GM23338 (cell line): Measurements from ENCODE around the gene PRKX. TPM values are rescaled to one million over a fixed set of nuclear protein-coding genes. Genes with fewer than 3 reads are reported as not detected.
A peak's percentile ranks its signal among the peaks of the same experiment; 100 is the strongest.

Experiments used
- ATAC-seq: fragments of 200-7000 bp; cut with Tn5 transposase; 3 replicates; pipeline ENCODE4 v1.9.1; 2020
- DNase-seq: peaks from one replicate; pipeline ENCODE4 v3.0.0-alpha.2; 2015; ENCODE audit warnings: low spot score
- H2AFZ ChIP-seq: fragments of 200-600 bp; sonication (generic); 2 replicates; pipeline ENCODE4 v1.8.0; 2016; ENCODE audit warnings: antibody characterized with exemption, mild to moderate bottlenecking, moderate library complexity
- H3F3A ChIP-seq: fragments of 200-600 bp; sonication (generic); replicated peaks from 2 replicates; pipeline ENCODE4 v1.8.0; 2017; ENCODE audit warnings: antibody characterized with exemption, mixed run types, low read depth
- H3K27ac ChIP-seq: fragments of 200-600 bp; sonication (generic); 2 replicates; pipeline ENCODE4 v1.6.1; 2016; ENCODE audit warnings: low read depth
- H3K27me3 ChIP-seq: fragments of 200-600 bp; sonication (generic); 2 replicates; pipeline ENCODE4 v1.8.0; 2016; ENCODE audit warnings: mild to moderate bottlenecking, mixed run types, moderate library complexity; ENCODE audit not compliant: insufficient read depth
- H3K36me3 ChIP-seq: fragments of 200-600 bp; sonication (generic); 2 replicates; pipeline ENCODE4 v1.8.0; 2016; ENCODE audit warnings: mild to moderate bottlenecking; ENCODE audit not compliant: insufficient read depth
- H3K4me1 ChIP-seq: fragments of 200-600 bp; sonication (generic); 2 replicates; pipeline ENCODE4 v1.8.0; 2016; ENCODE audit warnings: mild to moderate bottlenecking, moderate library complexity; ENCODE audit not compliant: insufficient read depth
- H3K4me2 ChIP-seq: fragments of 200-600 bp; sonication (generic); 2 replicates; pipeline ENCODE4 v1.7.1; 2017; ENCODE audit warnings: mixed run types
- H3K4me3 ChIP-seq: fragments of 200-600 bp; sonication (generic); 2 replicates; pipeline ENCODE4 v1.6.1; 2016; ENCODE audit warnings: mixed run types
- H3K79me2 ChIP-seq: fragments of 200-600 bp; sonication (generic); replicated peaks from 2 replicates; pipeline ENCODE4 v1.8.0; 2017; ENCODE audit warnings: mild to moderate bottlenecking; ENCODE audit not compliant: insufficient read depth
- H3K9me2 ChIP-seq: fragments of 200-600 bp; sonication (generic); 2 replicates; pipeline ENCODE4 v1.8.0; 2017; ENCODE audit not compliant: insufficient read depth
- H4K20me1 ChIP-seq: fragments of 200-600 bp; sonication (generic); replicated peaks from 2 replicates; pipeline ENCODE4 v1.8.0; 2017; ENCODE audit warnings: mild to moderate bottlenecking; ENCODE audit not compliant: insufficient read depth
- H3K27ac Mint-ChIP-seq: 2 replicates; pipeline ENCODE4 v1.8.0; 2020; ENCODE audit warnings: inconsistent platforms, mild to moderate bottlenecking, moderate library complexity, mixed read lengths
- H3K27me3 Mint-ChIP-seq: 3 replicates; pipeline ENCODE4 v1.8.0; 2022; ENCODE audit warnings: low read depth, mild to moderate bottlenecking, moderate library complexity, mixed read lengths, inconsistent platforms; ENCODE audit not compliant: insufficient read depth, poor library complexity
- H3K36me3 Mint-ChIP-seq: 3 replicates; pipeline ENCODE4 v1.8.0; 2021; ENCODE audit warnings: low read depth, mild to moderate bottlenecking, inconsistent platforms, moderate library complexity, mixed read lengths
- H3K4me1 Mint-ChIP-seq: 3 replicates; pipeline ENCODE4 v1.8.0; 2020; ENCODE audit warnings: mild to moderate bottlenecking, inconsistent platforms, mixed read lengths
- H3K4me3 Mint-ChIP-seq: 3 replicates; pipeline ENCODE4 v1.8.0; 2021; ENCODE audit warnings: moderate library complexity, mild to moderate bottlenecking, inconsistent platforms, mixed read lengths
- H3K9me3 Mint-ChIP-seq: 3 replicates; pipeline ENCODE4 v1.8.0; 2020; ENCODE audit warnings: moderate library complexity, mild to moderate bottlenecking, inconsistent platforms, mixed read lengths
- CREB1 ChIP-seq: fragments of 250-450 bp; sonication (Bioruptor Pico); IDR thresholded peaks from 2 replicates; pipeline ENCODE4 v1.5.0; 2020; ENCODE audit warnings: low read depth, mild to moderate bottlenecking, moderate library complexity
- EZH2phosphoT487 ChIP-seq: fragments of 200-600 bp; sonication (generic); IDR thresholded peaks from one replicate; pipeline ENCODE4 v1.8.1; 2018; ENCODE audit warnings: antibody characterized with exemption; ENCODE audit not compliant: unreplicated experiment
- JUNB ChIP-seq: IDR thresholded peaks from one replicate; pipeline ENCODE4 v1.6.1; 2016; ENCODE audit warnings: antibody characterized with exemption; ENCODE audit not compliant: unreplicated experiment
- POLR2AphosphoS5 ChIP-seq: IDR thresholded peaks from 2 replicates; pipeline ENCODE4 v1.6.1; 2016; ENCODE audit warnings: antibody characterized with exemption, low read depth
- polyA plus RNA-seq: library from polyadenylated mRNA; unstranded; fragments of >200 nt; fragmentation: Nextera tagmentation; extraction: Ambion mirVana; gene quantifications from 2 replicates; pipeline ENCODE4 v1.2.1, GENCODE V29; 2016
- total RNA-seq: library from RNA; depleted of rRNA; stranded (reverse); fragments of >200 nt; shearing (Covaris generic); gene quantifications from 2 replicates; pipeline ENCODE4 v1.2.3, GENCODE V29; 2014
- TF ChIP-seq, protein P1 (sequence below): fragments of 250-450 bp; sonication (Bioruptor Pico); IDR thresholded peaks from 2 replicates; pipeline ENCODE4 v1.5.0; 2020; ENCODE audit warnings: mild to moderate bottlenecking, moderate library complexity
- TF ChIP-seq, protein P2 (sequence below): IDR thresholded peaks from one replicate; pipeline ENCODE4 v1.6.1; 2018; ENCODE audit warnings: antibody characterized with exemption; ENCODE audit not compliant: unreplicated experiment

The PRKX gene
- total and polyA plus RNA-seq, 2 experiments from 2014 or later: 12.9 to 43.5 TPM

DNA sequence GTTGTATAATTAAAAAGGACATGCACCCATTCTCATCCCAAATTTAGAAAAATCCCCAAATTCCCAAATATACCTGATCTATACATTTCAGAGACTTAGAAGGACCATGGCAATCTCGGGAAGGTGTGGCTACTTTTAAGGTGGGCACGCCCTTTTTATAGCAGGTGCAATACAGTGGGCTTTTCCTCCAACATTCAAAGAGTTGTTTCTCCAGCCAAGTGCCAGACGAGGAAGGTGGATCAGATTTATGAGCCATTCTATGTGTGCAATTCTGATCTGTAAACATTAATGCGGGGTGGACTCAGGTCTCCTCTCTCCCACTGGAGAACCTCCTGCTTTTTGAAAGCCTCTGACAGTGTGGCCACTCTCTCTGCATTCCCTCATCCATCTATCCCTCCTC is 33.8 kb downstream of the PRKX start (continued):
- TF ChIP-seq, protein P1, sequence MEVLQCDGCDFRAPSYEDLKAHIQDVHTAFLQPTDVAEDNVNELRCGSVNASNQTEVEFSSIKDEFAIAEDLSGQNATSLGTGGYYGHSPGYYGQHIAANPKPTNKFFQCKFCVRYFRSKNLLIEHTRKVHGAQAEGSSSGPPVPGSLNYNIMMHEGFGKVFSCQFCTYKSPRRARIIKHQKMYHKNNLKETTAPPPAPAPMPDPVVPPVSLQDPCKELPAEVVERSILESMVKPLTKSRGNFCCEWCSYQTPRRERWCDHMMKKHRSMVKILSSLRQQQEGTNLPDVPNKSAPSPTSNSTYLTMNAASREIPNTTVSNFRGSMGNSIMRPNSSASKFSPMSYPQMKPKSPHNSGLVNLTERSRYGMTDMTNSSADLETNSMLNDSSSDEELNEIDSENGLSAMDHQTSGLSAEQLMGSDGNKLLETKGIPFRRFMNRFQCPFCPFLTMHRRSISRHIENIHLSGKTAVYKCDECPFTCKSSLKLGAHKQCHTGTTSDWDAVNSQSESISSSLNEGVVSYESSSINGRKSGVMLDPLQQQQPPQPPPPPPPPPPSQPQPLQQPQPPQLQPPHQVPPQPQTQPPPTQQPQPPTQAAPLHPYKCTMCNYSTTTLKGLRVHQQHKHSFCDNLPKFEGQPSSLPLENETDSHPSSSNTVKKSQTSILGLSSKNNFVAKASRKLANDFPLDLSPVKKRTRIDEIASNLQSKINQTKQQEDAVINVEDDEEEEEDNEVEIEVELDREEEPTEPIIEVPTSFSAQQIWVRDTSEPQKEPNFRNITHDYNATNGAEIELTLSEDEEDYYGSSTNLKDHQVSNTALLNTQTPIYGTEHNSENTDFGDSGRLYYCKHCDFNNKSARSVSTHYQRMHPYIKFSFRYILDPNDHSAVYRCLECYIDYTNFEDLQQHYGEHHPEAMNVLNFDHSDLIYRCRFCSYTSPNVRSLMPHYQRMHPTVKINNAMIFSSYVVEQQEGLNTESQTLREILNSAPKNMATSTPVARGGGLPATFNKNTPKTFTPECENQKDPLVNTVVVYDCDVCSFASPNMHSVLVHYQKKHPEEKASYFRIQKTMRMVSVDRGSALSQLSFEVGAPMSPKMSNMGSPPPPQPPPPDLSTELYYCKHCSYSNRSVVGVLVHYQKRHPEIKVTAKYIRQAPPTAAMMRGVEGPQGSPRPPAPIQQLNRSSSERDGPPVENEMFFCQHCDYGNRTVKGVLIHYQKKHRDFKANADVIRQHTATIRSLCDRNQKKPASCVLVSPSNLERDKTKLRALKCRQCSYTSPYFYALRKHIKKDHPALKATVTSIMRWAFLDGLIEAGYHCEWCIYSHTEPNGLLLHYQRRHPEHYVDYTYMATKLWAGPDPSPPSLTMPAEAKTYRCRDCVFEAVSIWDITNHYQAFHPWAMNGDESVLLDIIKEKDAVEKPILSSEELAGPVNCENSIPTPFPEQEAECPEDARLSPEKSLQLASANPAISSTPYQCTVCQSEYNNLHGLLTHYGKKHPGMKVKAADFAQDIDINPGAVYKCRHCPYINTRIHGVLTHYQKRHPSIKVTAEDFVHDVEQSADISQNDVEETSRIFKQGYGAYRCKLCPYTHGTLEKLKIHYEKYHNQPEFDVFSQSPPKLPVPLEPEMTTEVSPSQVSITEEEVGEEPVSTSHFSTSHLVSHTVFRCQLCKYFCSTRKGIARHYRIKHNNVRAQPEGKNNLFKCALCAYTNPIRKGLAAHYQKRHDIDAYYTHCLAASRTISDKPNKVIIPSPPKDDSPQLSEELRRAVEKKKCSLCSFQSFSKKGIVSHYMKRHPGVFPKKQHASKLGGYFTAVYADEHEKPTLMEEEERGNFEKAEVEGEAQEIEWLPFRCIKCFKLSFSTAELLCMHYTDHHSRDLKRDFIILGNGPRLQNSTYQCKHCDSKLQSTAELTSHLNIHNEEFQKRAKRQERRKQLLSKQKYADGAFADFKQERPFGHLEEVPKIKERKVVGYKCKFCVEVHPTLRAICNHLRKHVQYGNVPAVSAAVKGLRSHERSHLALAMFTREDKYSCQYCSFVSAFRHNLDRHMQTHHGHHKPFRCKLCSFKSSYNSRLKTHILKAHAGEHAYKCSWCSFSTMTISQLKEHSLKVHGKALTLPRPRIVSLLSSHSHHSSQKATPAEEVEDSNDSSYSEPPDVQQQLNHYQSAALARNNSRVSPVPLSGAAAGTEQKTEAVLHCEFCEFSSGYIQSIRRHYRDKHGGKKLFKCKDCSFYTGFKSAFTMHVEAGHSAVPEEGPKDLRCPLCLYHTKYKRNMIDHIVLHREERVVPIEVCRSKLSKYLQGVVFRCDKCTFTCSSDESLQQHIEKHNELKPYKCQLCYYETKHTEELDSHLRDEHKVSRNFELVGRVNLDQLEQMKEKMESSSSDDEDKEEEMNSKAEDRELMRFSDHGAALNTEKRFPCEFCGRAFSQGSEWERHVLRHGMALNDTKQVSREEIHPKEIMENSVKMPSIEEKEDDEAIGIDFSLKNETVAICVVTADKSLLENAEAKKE (CRISPR knock-in tag): no peak
- TF ChIP-seq JUNB (no peak), POLR2AphosphoS5 (no peak), EZH2phosphoT487 (no peak)

DNA sequence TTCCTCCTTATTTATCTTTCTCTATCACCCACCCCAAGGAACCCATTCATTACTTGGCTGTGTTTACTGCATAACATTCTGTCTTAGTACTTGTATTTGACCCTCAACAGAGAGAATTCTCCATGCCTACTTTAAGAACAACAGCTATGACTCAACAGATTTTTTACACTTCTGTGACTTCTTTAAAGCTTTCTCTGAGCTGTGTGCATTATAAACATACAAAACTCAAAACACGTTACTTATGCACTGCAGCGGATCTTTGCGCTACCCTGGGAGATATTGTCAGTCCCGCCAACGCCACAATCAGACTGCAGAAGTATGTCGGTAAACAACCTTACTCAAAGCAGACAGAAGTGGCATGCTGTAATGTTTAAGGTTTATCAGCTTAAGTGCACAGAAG is 35.1 kb downstream of the PRKX start:
- no peaks in the 10 kb centered on the region for H3K36me3 ChIP-seq
- peaks cover 7% of the 10 kb centered on the region; the same call in 1 of the 3 replicates for H3K4me1 Mint-ChIP-seq
- no peaks in the 10 kb centered on the region for H3K9me3 Mint-ChIP-seq
- DNase-seq: no peak
- no peak overlapping the region for H3K27ac ChIP-seq
- no peaks in the 10 kb centered on the region for H3K27me3 ChIP-seq
- peak overlapping the region; percentile 11; the same call in 1 of the 2 replicates for H3K27ac Mint-ChIP-seq
- H4K20me1 ChIP-seq: no peaks in the 10 kb centered on the region
- peaks cover 11% of the 10 kb centered on the region; the same call in 1 of the 2 replicates for H3K79me2 ChIP-seq
- H3K4me3 Mint-ChIP-seq: no peak overlapping the region
- no peak overlapping the region for H2AFZ ChIP-seq
- H3K4me1 ChIP-seq: no peaks in the 10 kb centered on the region
- H3F3A ChIP-seq: no peaks in the 10 kb centered on the region
- TF ChIP-seq CREB1 (CRISPR knock-in tag) (no peak), JUNB (no peak)
- TF ChIP-seq, protein P2, sequence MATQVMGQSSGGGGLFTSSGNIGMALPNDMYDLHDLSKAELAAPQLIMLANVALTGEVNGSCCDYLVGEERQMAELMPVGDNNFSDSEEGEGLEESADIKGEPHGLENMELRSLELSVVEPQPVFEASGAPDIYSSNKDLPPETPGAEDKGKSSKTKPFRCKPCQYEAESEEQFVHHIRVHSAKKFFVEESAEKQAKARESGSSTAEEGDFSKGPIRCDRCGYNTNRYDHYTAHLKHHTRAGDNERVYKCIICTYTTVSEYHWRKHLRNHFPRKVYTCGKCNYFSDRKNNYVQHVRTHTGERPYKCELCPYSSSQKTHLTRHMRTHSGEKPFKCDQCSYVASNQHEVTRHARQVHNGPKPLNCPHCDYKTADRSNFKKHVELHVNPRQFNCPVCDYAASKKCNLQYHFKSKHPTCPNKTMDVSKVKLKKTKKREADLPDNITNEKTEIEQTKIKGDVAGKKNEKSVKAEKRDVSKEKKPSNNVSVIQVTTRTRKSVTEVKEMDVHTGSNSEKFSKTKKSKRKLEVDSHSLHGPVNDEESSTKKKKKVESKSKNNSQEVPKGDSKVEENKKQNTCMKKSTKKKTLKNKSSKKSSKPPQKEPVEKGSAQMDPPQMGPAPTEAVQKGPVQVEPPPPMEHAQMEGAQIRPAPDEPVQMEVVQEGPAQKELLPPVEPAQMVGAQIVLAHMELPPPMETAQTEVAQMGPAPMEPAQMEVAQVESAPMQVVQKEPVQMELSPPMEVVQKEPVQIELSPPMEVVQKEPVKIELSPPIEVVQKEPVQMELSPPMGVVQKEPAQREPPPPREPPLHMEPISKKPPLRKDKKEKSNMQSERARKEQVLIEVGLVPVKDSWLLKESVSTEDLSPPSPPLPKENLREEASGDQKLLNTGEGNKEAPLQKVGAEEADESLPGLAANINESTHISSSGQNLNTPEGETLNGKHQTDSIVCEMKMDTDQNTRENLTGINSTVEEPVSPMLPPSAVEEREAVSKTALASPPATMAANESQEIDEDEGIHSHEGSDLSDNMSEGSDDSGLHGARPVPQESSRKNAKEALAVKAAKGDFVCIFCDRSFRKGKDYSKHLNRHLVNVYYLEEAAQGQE: no peak
- H3K9me2 ChIP-seq: no peaks in the 10 kb centered on the region
- H3K4me3 ChIP-seq: no peak overlapping the region
- no peak overlapping the region for H3K4me2 ChIP-seq
- H3K27me3 Mint-ChIP-seq: peaks cover 2% of the 10 kb centered on the region
- ATAC-seq: no peak
- peaks cover 23% of the 10 kb centered on the region for H3K36me3 Mint-ChIP-seq
